LNCaP clone FGC (cell line): ENCODE data around the gene METAP1.
"Not testable (repeated sequence)": the region's sequence is repeated elsewhere in the genome, so short reads cannot be mapped to it uniquely, and the experiment has no call there.

ENCODE experiments used
- DNase-seq: peaks from one replicate; pipeline ENCODE4 v3.0.0-alpha.2; 2011; ENCODE audit warnings: low read depth
- H3K4me3 ChIP-seq: 2 replicates; pipeline ENCODE4 v1.5.1; 2011; ENCODE audit warnings: mild to moderate bottlenecking, low read depth, low read length, control low read depth
- CTCF ChIP-seq: IDR thresholded peaks from 2 replicates; pipeline ENCODE4 v1.5.1; 2012; ENCODE audit warnings: mild to moderate bottlenecking; ENCODE audit not compliant: control insufficient read depth, insufficient read depth; ENCODE audit errors: extremely low read depth

Gene METAP1

GRCh38 chr4:99104153-99104552 is 108.6 kb downstream of the METAP1 start:
- H3K4me3 ChIP-seq, result no peak overlapping the region
- DNase-seq, result no peak
- TF ChIP-seq CTCF, result no peak

GRCh38 chr4:99109286-99109685 is 113.8 kb downstream of the METAP1 start:
- DNase-seq, H3K4me3 ChIP-seq: not testable (repeated sequence)
